CD4-positive, CD25-positive, alpha-beta regulatory T cell (primary cell): Measurements from ENCODE around the gene KATNB1. TPM values are rescaled to one million over a fixed set of nuclear protein-coding genes. Genes with fewer than 3 reads are reported as not detected.
"Not testable (repeated sequence)": the region's sequence is repeated elsewhere in the genome, so short reads cannot be mapped to it uniquely, and the experiment has no call there.

Experiments used
- ATAC-seq, 2 donors: fragments of 150-1000 bp; cut with Tn5 transposase; one replicate each; pipeline ENCODE4 v1.10.0; 2021; ENCODE audit warnings: low read depth in 2 of 2, moderate number of reproducible peaks in 2 of 2, moderate library complexity in 1 of 2
- DNase-seq, 3 donors: peaks; one replicate each; pipeline versions ENCODE4 v3.0.0 to v3.0.0-alpha.2; 2012 to 2022; ENCODE audit warnings: mixed read lengths in 1 of 3
- H3K27ac ChIP-seq: one replicate; pipeline ENCODE4 v1.7.0; 2013; ENCODE audit warnings: mild to moderate bottlenecking, low read length; ENCODE audit not compliant: insufficient read depth, poor library complexity, severe bottlenecking
- H3K27me3 ChIP-seq: one replicate; pipeline ENCODE4 v1.7.0; 2013; ENCODE audit warnings: low read length; ENCODE audit not compliant: control insufficient read depth, insufficient read depth
- H3K36me3 ChIP-seq: one replicate; pipeline ENCODE4 v1.7.0; 2013; ENCODE audit warnings: mild to moderate bottlenecking, low read length, moderate library complexity; ENCODE audit not compliant: control insufficient read depth, insufficient read depth
- H3K4me1 ChIP-seq: 2 replicates; pipeline ENCODE4 v1.7.0; 2013; ENCODE audit warnings: mild to moderate bottlenecking, low read length; ENCODE audit not compliant: insufficient read depth, control insufficient read depth, poor library complexity, severe bottlenecking
- H3K4me3 ChIP-seq: one replicate; pipeline ENCODE4 v1.7.0; 2013; ENCODE audit warnings: low read depth, mild to moderate bottlenecking, low read length, moderate library complexity
- H3K9me3 ChIP-seq, 2 experiments: 1 replicate in 1 of 2; 2 replicates in 1 of 2; pipeline ENCODE4 v1.7.0; 2013; ENCODE audit warnings: low read length in 2 of 2, mild to moderate bottlenecking in 1 of 2, moderate library complexity in 1 of 2; ENCODE audit not compliant: control insufficient read depth in 2 of 2
- H3K27ac Mint-ChIP-seq, 3 donors: one replicate each; pipeline ENCODE4 v1.8.0; 2020 to 2022; ENCODE audit warnings: mild to moderate bottlenecking in 3 of 3, mixed read lengths in 3 of 3, moderate library complexity in 2 of 3
- H3K27me3 Mint-ChIP-seq: one replicate; pipeline ENCODE4 v1.8.0; 2022; ENCODE audit warnings: mild to moderate bottlenecking, mixed read lengths
- H3K36me3 Mint-ChIP-seq: one replicate; pipeline ENCODE4 v1.8.0; 2020; ENCODE audit warnings: mixed read lengths
- H3K4me1 Mint-ChIP-seq, 4 donors: one replicate each; pipeline ENCODE4 v1.8.0; 2020 to 2022; ENCODE audit warnings: mixed read lengths in 4 of 4, mild to moderate bottlenecking in 1 of 4
- H3K4me3 Mint-ChIP-seq, 4 donors: one replicate each; pipeline ENCODE4 v1.8.0; 2020 to 2022; ENCODE audit warnings: mild to moderate bottlenecking in 4 of 4, mixed read lengths in 4 of 4, moderate library complexity in 3 of 4
- H3K9me3 Mint-ChIP-seq, 7 donors: one replicate each; pipeline ENCODE4 v1.8.0; 2020 to 2022; ENCODE audit warnings: mixed read lengths in 7 of 7, mild to moderate bottlenecking in 3 of 7, moderate library complexity in 2 of 7
- polyA plus RNA-seq, 4 donors: library from polyadenylated mRNA; unstranded; fragments of 300-500 nt; fragmentation: Illumina TruSeq; gene quantifications; one replicate each; pipeline ENCODE4 v1.2.3, GENCODE V29; 2021
- total RNA-seq: library from RNA; stranded (reverse); gene quantifications from one replicate; pipeline ENCODE4 v1.2.3, GENCODE V29; 2022

The KATNB1 gene
- total and polyA plus RNA-seq, 5 donors from 2014 or later: 12.8 to 20.3 (median 17.5) TPM

DNA sequence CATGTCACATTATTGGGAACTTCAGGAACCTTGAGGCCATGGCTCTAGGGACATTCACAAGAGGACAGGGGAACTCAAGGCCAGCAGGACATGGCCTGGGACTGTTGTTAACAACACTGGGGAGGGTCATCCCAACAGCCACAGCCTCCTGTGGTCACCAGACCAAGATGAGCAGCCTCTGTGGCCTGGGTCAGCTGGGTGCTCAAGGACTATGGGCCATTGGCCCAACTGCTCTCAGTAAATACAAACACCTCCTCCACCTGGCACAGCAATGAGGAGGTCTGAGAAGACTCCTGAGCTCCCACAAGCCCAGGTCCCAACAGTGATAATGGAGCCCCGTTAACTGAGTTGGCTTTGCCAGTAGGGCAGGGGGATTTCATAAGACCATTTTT is 45.8 kb downstream of the KATNB1 start:
- Histone ChIP-seq H3K4me3 (no peak overlapping the region), H3K27ac (no peak overlapping the region), H3K36me3 (no peaks in the 10 kb centered on the region), H3K4me1 (no peaks in the 10 kb centered on the region), H3K27me3 (no peaks in the 10 kb centered on the region), H3K9me3 (no peaks in the 10 kb centered on the region)
- peak overlapping the region in 1 of 3 donors; percentile 32 for H3K27ac Mint-ChIP-seq
- no peak for DNase-seq
- H3K27me3 Mint-ChIP-seq: peaks cover 13% of the 10 kb centered on the region
- no peak for ATAC-seq
- peaks cover 0 to 1% (median 0%) of the 10 kb centered on the region in 7 donors for H3K9me3 Mint-ChIP-seq
- H3K4me1 Mint-ChIP-seq: no peaks in the 10 kb centered on the region
- H3K36me3 Mint-ChIP-seq: no peaks in the 10 kb centered on the region
- no peak overlapping the region for H3K4me3 Mint-ChIP-seq

DNA sequence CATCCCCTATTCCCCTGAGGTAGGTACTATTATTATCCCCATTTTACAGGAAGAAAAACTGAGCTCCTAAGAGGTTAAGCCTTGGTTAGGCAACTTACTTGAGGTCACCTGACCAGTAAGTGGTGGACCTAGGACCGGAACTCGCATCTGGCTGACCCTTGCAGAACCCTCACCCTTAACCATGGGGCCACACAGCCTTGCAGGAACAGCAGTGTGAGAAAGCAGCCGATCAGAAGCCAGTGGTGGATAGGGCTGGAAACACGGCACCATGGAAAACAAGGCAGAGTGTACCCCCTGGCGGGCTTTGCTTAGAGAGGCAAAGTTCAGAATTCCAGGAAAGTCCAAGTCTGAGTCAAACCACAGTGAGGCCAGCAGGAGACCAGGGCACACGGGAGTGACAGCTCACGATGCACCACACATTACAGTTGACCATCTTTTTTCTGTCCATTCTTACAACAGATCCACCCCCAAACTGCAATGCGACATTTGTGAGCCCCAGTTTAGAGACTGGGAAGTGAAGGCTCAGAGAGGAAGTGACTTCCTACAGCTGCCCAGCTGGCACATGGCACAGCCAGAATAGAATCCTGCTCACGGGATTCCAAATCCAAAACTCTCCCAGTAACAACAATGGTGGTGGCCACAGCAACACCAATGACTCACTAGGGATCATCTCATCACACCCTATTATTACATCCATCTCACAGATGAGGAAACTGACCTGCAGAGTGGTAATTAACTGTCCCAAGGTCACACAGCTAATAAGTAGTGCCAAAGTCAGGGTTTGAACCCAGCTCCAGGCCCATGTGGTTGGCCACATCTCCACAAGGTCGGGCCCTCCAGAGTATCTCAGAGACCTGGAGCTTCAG is 46.4 kb downstream of the KATNB1 start:
- no peaks in the 10 kb centered on the region for H3K36me3 ChIP-seq
- no peak overlapping the region for H3K4me3 Mint-ChIP-seq
- ATAC-seq: no peak
- no peak overlapping the region for H3K4me3 ChIP-seq
- no peaks in the 10 kb centered on the region for H3K4me1 Mint-ChIP-seq
- peaks cover 13% of the 10 kb centered on the region for H3K27me3 Mint-ChIP-seq
- H3K27ac ChIP-seq: no peak overlapping the region
- no peaks in the 10 kb centered on the region for H3K36me3 Mint-ChIP-seq
- H3K4me1 ChIP-seq: no peaks in the 10 kb centered on the region
- DNase-seq: no peak
- H3K27me3 ChIP-seq: no peaks in the 10 kb centered on the region
- peaks cover 0 to 1% (median 0%) of the 10 kb centered on the region in 7 donors for H3K9me3 Mint-ChIP-seq
- H3K27ac Mint-ChIP-seq: peak overlapping the region in 1 of 3 donors; percentile 32
- no peaks in the 10 kb centered on the region for H3K9me3 ChIP-seq

DNA sequence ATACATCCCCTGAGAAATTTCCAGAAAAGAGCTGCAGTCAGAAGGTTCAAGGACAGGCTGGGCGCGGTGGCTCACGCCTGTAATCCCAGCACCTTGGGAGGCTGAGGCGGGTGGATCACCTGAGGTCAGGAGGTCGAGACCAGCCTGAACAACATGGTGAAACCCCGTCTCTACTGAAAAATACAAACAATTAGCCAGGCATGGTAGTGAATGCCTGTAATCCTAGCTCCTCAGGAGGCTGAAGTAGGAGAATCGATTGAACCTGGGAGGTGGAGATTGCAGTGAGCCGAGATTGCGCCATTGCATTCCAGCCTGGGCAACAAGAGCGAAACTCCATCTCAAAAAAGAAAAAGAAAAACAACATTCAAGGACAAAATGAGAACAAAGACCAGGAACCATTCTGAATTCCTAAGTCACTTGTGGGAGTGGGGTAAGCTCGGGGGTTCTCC is 47.1 kb downstream of the KATNB1 start:
- H3K36me3 Mint-ChIP-seq, ATAC-seq, H3K4me3 ChIP-seq: not testable (repeated sequence)

DNA sequence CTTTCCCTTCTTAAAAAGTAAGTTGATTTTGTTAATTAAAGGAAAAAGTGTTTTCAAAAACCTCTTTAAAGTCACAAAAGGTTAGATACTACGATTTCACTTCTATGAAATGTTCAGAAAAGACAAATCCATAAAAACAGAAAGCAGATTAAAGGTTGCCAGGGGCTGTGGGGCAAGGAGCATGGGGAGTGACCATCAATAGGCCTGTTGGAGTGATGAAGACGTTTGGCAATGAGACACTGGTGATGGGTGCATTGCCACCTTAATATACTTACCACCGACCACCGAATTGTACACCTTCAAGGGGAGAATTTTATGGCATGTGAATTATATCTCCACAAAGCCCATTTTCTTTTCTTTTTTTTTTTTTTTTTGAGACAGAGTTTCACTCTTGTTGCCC is 47.5 kb downstream of the KATNB1 start:
- Mint-ChIP-seq H3K36me3 (no peaks in the 10 kb centered on the region), H3K9me3 (peaks cover 0 to 1% (median 0%) of the 10 kb centered on the region in 7 donors), H3K4me3 (no peak overlapping the region), H3K4me1 (no peaks in the 10 kb centered on the region), H3K27me3 (peaks cover 9% of the 10 kb centered on the region), H3K27ac (peak overlapping the region in 1 of 3 donors; percentile 32)
- H3K27me3 ChIP-seq: no peaks in the 10 kb centered on the region
- no peak overlapping the region for H3K27ac ChIP-seq
- no peak overlapping the region for H3K4me3 ChIP-seq
- DNase-seq (no peak), ATAC-seq (no peak)
- no peaks in the 10 kb centered on the region for H3K36me3 ChIP-seq
- no peaks in the 10 kb centered on the region for H3K9me3 ChIP-seq
- H3K4me1 ChIP-seq: no peaks in the 10 kb centered on the region

More for the DNA sequence above, 47.1 kb downstream of the KATNB1 start:
- H3K36me3 ChIP-seq, H3K27ac ChIP-seq, H3K9me3 ChIP-seq, H3K4me1 Mint-ChIP-seq, H3K4me1 ChIP-seq, H3K27ac Mint-ChIP-seq, DNase-seq, H3K27me3 ChIP-seq, H3K9me3 Mint-ChIP-seq, H3K4me3 Mint-ChIP-seq: not testable (repeated sequence)
- H3K27me3 Mint-ChIP-seq: peaks cover 13% of the 10 kb centered on the region

DNA sequence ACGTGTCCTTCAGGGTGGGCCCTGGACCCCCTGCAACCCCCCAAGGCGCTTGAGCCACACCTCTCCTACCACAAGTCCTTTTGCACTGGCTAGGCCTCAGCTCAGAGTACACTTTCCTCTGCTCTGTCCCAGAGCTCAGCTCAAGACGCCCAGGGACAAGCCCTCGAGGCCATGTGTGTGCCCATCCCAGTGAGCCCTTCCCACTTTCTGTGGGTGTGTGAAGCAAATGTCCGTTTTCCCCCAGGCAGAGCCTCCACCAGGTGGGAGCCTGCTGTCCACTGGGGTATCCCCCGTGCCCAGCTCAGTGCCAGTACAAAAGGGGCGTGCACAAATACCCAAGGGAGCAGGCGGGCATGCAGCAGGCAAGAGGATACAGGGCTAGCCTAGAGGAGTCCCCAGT is 48.3 kb downstream of the KATNB1 start:
- ATAC-seq: no peak
- Histone ChIP-seq H3K36me3 (no peaks in the 10 kb centered on the region), H3K4me1 (no peaks in the 10 kb centered on the region), H3K27ac (no peak overlapping the region), H3K4me3 (no peak overlapping the region), H3K9me3 (no peaks in the 10 kb centered on the region), H3K27me3 (no peaks in the 10 kb centered on the region)
- no peaks in the 10 kb centered on the region for H3K4me1 Mint-ChIP-seq
- no peak overlapping the region for H3K4me3 Mint-ChIP-seq
- peaks cover 0 to 1% (median 0%) of the 10 kb centered on the region in 7 donors for H3K9me3 Mint-ChIP-seq
- no peaks in the 10 kb centered on the region for H3K36me3 Mint-ChIP-seq
- no peak for DNase-seq
- H3K27ac Mint-ChIP-seq: no peak overlapping the region
- H3K27me3 Mint-ChIP-seq: peaks cover 9% of the 10 kb centered on the region

DNA sequence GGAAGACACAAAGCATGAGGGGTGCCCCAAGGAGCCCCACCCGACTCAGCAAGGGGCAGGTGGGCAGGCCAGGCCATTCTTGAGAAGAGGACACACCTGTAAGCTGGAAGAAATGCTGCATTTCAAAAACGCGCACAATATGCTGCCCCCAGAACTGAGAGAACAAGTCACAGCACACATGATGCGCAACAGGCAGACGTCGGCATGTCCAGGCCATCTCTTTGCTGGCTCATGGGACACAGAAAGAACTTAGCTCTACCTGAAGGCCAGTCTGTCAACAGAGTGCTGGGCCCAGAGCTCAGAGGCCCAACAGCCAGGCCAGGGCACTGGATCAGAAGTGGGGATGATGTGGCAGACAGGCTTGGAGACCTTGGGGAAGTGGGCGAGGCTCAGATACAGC is 48.8 kb downstream of the KATNB1 start:
- no peaks in the 10 kb centered on the region for H3K27me3 ChIP-seq
- Mint-ChIP-seq H3K4me3 (no peak overlapping the region), H3K27ac (no peak overlapping the region), H3K27me3 (peaks cover 9% of the 10 kb centered on the region), H3K9me3 (peaks cover 0 to 1% (median 0%) of the 10 kb centered on the region in 7 donors), H3K4me1 (no peaks in the 10 kb centered on the region), H3K36me3 (no peaks in the 10 kb centered on the region)
- H3K4me1 ChIP-seq: no peaks in the 10 kb centered on the region
- no peak for DNase-seq
- H3K36me3 ChIP-seq: no peaks in the 10 kb centered on the region
- no peak overlapping the region for H3K27ac ChIP-seq
- ATAC-seq: no peak
- H3K9me3 ChIP-seq: no peaks in the 10 kb centered on the region
- H3K4me3 ChIP-seq: no peak overlapping the region

DNA sequence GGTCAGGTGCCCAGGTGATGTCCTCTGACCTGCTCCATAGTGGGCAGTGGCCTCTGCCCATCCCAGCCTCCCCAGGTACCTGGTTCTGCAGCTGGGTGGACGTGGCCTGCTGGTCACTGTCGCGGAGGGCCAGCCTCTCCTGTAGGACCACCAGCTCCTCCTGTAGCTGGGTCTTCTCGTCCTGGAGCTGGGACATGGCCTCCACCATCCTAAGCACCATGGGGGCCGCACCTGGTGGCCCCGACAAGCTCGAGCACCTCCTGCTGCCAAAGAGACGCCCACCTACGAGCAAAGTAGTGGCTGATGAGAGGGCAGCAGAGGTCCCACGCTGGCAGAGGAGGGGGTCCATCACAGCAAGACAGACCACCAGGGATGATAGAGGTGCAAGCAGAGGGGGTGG is 49.8 kb downstream of the KATNB1 start:
- Mint-ChIP-seq H3K27ac (no peak overlapping the region), H3K36me3 (no peaks in the 10 kb centered on the region), H3K9me3 (peaks cover 0 to 1% (median 0%) of the 10 kb centered on the region in 7 donors), H3K4me1 (no peaks in the 10 kb centered on the region), H3K27me3 (peaks cover 9% of the 10 kb centered on the region), H3K4me3 (no peak overlapping the region)
- ATAC-seq (no peak), DNase-seq (no peak)
- Histone ChIP-seq H3K36me3 (no peaks in the 10 kb centered on the region), H3K27me3 (no peaks in the 10 kb centered on the region), H3K4me3 (no peak overlapping the region), H3K27ac (no peak overlapping the region), H3K9me3 (no peaks in the 10 kb centered on the region), H3K4me1 (no peaks in the 10 kb centered on the region)

DNA sequence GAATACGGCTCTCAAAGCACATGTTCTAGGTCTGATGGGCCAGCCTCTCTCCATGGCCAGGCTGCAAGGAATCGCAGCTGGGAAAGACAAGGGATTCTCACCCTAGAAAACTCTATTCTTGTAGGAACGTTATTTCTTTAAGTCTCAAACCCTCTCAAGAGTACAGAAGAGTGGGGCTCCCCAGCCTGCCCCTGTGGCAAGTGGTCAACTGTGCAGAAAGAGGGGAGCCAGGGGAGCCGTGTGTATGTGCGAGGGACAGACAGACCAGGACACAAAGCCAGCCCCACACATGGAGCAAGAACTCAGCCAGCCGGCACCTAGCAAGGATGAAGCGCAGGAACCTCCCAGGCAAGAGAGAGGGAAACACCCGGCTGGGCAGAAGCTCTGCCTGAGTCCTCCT is 50.4 kb downstream of the KATNB1 start:
- peaks cover 9% of the 10 kb centered on the region for H3K27me3 Mint-ChIP-seq
- no peaks in the 10 kb centered on the region for H3K9me3 ChIP-seq
- DNase-seq (no peak), ATAC-seq (no peak)
- H3K36me3 Mint-ChIP-seq: no peaks in the 10 kb centered on the region
- peak overlapping the region in 1 of 3 donors; percentile 65 for H3K27ac Mint-ChIP-seq
- H3K9me3 Mint-ChIP-seq: peaks cover 0 to 1% (median 0%) of the 10 kb centered on the region in 7 donors
- no peak overlapping the region for H3K4me3 ChIP-seq
- H3K27ac ChIP-seq: no peak overlapping the region
- H3K36me3 ChIP-seq: no peaks in the 10 kb centered on the region
- no peaks in the 10 kb centered on the region for H3K4me1 ChIP-seq
- H3K4me3 Mint-ChIP-seq: no peak overlapping the region
- H3K27me3 ChIP-seq: no peaks in the 10 kb centered on the region
- no peaks in the 10 kb centered on the region for H3K4me1 Mint-ChIP-seq
